ENCODE measurements around the gene HOXB8.

The HOXB8 gene

DNA sequence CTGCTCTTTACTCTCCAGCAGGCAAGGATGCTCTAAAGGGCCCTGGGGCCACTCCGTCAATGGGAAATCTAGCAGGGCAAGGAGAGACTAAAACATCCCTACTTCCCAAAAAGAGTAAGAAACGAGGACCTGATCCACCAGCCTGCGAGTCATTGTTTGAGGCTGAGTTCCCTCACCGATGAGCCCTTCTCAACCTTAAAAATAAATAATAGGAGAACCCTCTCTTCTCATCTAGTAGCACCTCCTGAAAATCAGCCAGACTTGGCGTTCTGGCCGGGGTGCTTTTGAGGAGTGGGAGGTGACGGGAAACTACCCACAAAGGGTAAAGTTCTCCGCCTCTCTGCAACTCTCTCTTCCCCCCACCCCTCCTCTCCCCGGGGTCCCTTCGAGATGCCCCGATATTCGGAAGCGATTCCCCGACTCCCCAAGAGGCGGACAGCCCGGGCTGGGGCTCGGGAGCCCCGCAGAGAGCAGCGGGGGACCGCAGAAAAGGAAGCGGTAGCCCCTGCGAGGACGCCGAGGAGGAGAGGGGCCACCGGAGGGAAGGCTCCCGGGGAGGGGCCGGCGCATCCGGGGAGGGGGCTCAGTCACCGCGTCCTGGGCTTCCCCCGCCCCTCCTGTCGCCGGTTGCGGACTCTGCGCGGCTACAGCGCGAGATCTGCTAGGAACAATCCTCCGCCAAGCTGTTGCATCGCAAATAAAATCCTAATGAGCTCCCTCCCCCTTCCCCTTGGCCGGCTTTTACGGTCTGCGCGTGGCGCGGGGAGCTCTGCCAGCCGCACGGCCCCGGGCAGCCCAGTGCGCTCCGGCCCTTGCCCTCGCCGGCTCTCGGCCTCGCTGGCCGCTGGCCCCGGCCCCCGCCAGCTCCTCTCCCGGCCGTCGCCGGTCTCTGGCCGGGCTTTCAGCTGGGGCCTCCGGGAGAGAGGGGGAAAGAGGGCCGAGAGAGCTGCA, 9.7 kb upstream of the HOXB8 start:
- no peak for DNase-seq

DNA sequence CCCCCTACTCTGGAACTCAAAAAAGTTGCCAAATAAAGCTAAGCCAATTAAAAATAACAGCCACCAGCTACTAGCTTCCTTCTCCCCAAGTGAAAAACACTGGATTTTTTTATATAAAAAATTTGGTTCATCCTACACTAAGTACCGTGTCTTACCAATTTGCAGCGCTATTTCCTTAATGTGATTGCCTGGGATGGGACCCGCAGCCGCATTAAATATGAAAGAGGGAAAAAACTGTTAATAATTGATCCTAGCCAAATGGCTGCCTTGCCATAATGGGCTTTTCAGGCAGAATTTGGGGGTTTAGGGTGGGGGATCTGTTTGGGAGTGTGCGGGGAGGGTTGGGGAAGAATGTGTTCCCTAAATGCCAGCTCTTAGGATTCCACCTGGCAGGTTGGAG, 9.0 kb upstream of the HOXB8 start:
- no peak for DNase-seq

GRCh38 chr17:48623583-48623982, 8.5 kb upstream of the HOXB8 start:
- no peak for DNase-seq

- DNase-seq = no peak
These were observed 7.8 kb upstream of the HOXB8 start for GRCh38 chr17:48622857-48623256.

GRCh38 chr17:48621410-48622392, 6.6 kb upstream of the HOXB8 start:
- no peak for DNase-seq

GRCh38 chr17:48620461-48621139, 5.5 kb upstream of the HOXB8 start:
- no peak for DNase-seq

- no peak for DNase-seq
These were observed 4.8 kb upstream of the HOXB8 start for GRCh38 chr17:48619826-48620449.

DNA sequence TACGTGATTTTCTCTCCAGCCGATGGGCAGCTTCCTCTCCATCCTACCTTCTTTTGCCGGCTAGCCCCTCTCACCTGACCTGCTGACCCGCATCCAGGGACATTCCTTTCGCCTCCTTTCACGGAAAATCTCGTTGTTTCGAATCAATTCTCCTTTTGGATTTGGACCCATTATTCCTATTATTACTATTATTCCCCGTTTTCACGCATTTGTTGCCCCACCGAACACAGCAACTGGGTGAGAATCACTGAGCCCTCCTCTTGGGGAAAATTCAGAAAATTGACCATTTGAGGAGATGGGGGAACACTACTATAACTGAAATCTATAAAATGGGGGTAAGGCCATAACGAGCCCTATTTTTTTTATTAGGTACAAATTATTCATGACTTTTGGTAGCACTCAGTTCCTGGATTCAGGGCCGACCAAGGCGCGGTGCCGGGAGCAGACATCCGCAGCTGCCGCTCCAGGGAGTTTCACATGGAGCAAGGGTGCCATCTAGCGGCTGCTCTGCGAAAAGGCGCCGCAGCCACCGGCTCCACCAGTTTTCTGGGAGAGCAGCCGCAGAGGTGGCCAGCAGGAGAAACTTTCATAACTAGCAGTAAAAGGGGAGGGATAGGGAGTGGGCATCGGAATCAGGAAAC, 3.3 kb upstream of the HOXB8 start:
- DNase-seq = no peak

DNA sequence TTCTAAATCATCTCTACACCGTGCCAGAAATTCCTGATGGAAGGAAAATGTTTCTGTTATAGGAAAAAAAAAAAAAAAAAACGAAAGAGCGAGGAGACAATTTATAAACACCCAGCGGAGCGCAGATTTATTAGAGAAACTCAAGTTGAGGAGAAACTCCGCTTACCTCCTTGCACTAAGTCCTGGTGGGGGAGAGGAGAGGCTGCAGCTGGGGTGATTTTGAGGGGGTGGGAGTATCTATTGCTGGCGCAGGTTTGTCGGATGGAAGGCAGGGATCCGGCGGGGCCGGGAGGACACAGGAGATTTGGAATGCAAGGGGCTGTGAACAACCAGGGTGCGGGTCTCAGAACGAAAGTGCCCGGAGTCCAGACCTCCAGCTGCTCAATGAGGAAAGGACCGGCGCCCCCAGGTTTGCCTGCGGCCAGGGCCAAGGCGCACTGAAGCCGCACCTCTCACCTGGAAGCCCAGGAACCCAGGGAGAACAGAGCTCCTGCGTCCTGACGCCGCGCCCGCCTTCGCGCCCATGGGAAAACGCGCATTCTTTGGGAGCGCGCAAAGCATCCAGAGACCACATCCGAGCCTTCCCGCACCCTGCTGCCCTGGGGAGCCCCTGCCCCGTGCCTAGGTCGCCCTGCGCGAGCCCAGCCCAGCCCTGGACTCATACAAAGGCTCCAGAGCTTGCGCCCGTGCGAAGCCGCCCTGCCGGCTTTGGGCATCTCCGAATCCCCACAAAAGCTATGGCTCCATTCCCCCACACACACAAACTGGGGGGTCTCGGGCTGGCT, 2.6 kb upstream of the HOXB8 start:
- DNase-seq = no peak

DNA sequence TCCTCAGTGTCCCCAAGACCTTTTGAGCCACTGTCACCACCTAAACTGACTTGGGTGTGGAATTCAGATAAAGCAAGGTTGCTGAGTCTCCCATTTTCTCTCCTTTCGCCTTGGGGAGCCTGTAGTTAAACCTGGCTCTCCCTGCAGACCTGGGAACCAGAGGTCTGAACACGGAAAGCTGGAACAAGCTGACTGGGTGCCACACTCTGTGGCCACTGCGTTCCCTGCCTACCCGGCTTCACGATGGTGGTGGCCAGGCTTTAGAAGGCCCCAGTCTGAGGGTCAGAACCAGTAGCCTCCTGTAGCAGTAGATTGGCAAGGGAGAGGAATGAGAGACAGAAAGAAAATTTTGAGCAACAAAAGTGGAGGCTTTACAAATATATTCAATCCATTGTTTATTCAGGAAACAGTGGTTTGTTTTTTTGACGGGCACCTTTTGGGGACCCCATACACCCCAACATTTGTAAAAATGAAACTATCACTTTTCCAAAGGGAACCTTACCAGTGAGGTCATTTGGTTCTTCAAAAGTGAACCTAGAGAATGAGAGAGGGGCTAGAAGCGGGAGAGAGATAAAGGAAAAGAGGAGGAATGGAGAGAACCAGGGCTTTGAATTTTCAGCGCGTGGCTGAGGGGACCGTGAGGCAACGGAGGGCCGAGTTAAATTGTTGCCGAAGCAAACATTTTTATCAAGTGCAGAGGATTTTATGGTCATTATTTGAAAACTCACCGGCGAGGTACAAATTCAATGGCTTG, 1.8 kb upstream of the HOXB8 start:
- DNase-seq = no peak

DNA sequence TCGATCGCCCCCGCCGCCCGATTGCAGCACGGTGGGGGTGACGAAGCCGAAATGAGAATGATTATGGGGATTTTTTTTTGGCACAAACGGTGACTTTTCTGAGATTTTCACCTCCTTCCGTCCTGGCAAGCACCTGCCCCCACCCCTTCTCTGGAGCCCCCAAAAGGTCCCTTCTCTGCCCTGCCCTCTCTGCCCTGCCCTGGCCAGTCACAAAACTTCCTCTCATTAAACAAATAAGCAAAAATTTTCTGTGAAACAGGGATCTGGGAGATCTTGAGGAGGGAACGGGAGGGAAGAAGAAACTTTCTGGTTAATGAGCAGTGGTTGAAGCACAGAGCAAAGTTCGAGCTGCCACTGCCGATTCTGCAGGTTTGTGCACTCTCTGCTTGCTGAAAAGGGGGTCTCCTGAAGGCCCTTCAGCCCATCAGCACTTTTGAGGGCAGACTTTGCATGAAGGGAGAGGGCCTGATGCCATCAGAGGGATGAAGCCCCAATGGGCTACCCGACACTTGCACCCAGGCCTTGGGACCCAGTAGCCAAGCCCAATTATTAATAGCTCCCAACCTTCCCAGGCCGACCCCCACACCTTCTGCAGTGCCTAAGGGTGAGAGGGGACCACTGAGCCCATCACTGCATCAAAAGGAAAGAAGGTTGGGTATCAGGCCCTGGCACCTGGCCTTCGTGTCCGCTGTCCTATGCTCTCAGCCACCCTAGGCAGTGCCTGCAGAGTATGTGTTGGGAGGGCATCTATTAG, 1.0 kb upstream of the HOXB8 start:
- no peak for DNase-seq

- no peak for DNase-seq
These were observed 1.0 kb downstream of the HOXB8 start for GRCh38 chr17:48613862-48614694.

DNA sequence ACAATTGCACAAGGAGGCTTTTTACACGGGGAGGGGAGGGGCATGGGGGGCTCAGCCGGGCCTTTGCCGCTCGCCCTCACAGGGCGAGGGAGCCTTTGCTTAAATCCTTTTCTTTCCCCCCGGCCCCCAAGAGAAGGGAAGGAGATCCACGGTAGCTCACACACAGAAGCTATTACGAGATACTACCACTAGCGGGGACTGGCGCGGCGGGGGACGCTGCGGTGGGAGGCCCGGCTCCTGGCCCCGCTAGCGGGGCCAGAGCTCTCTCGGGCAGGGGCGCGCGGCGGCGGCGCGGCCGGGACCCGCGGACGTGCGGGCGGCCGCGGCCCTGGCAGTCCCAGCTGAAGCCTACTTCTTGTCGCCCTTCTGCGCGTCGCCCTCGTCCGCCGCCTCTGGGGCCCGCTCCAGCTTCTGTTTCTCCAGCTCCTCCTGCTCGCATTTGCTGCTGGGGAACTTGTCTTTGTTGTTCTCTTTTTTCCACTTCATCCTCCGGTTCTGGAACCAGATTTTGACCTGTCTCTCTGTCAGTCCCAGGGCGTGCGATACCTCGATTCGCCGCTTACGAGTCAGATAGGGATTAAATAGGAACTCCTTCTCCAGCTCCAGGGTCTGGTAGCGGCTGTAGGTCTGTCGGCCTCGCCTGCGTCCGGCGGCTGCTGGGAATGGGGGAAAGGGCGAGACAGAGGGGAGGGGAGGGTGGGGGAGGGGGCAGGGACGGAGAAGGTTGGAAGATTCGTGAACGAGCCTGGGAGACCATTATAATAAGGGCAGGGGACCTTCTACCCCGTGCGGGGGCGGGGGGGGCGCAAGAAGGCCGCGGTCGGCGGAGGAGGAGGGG, 2.0 kb downstream of the HOXB8 start:
- no peak for DNase-seq

GRCh38 chr17:48612456-48612853, 2.6 kb downstream of the HOXB8 start:
- no peak for DNase-seq

GRCh38 chr17:48611681-48612455, 3.2 kb downstream of the HOXB8 start:
- no peak for DNase-seq

- DNase-seq = no peak
These were observed 3.9 kb downstream of the HOXB8 start for GRCh38 chr17:48611213-48611612.
